Measurements from ENCODE around the gene CRTC3. TPM values are rescaled to one million over a fixed set of nuclear protein-coding genes. Genes with fewer than 3 reads are reported as not detected.

CRTC3 gene
- total RNA-seq, 1 experiment from 2014 or later: 45.0 TPM

GRCh38 chr15:90617668-90618097, 88.0 kb downstream of the CRTC3 start:
- no peak for TF ChIP-seq SIN3A (IDR thresholded peaks at IDR 0.05; ENCODE audit: borderline replicate concordance, insufficient read depth, low read depth, low read length)
- TF ChIP-seq POLR2AphosphoS5 (IDR thresholded peaks at IDR 0.05; ENCODE audit: low read depth, low read length): no peak
- TF ChIP-seq TCF7L2 (IDR thresholded peaks at IDR 0.05; ENCODE audit: low read depth, low read length): no peak
- TF ChIP-seq, protein P1, sequence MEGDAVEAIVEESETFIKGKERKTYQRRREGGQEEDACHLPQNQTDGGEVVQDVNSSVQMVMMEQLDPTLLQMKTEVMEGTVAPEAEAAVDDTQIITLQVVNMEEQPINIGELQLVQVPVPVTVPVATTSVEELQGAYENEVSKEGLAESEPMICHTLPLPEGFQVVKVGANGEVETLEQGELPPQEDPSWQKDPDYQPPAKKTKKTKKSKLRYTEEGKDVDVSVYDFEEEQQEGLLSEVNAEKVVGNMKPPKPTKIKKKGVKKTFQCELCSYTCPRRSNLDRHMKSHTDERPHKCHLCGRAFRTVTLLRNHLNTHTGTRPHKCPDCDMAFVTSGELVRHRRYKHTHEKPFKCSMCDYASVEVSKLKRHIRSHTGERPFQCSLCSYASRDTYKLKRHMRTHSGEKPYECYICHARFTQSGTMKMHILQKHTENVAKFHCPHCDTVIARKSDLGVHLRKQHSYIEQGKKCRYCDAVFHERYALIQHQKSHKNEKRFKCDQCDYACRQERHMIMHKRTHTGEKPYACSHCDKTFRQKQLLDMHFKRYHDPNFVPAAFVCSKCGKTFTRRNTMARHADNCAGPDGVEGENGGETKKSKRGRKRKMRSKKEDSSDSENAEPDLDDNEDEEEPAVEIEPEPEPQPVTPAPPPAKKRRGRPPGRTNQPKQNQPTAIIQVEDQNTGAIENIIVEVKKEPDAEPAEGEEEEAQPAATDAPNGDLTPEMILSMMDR (IDR thresholded peaks at IDR 0.05): no peak
- TF ChIP-seq, protein P2, sequence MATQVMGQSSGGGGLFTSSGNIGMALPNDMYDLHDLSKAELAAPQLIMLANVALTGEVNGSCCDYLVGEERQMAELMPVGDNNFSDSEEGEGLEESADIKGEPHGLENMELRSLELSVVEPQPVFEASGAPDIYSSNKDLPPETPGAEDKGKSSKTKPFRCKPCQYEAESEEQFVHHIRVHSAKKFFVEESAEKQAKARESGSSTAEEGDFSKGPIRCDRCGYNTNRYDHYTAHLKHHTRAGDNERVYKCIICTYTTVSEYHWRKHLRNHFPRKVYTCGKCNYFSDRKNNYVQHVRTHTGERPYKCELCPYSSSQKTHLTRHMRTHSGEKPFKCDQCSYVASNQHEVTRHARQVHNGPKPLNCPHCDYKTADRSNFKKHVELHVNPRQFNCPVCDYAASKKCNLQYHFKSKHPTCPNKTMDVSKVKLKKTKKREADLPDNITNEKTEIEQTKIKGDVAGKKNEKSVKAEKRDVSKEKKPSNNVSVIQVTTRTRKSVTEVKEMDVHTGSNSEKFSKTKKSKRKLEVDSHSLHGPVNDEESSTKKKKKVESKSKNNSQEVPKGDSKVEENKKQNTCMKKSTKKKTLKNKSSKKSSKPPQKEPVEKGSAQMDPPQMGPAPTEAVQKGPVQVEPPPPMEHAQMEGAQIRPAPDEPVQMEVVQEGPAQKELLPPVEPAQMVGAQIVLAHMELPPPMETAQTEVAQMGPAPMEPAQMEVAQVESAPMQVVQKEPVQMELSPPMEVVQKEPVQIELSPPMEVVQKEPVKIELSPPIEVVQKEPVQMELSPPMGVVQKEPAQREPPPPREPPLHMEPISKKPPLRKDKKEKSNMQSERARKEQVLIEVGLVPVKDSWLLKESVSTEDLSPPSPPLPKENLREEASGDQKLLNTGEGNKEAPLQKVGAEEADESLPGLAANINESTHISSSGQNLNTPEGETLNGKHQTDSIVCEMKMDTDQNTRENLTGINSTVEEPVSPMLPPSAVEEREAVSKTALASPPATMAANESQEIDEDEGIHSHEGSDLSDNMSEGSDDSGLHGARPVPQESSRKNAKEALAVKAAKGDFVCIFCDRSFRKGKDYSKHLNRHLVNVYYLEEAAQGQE (IDR thresholded peaks at IDR 0.05; ENCODE audit: insufficient read depth in 1 of 2, low read depth in 2 of 2, low read length in 1 of 2): no peak
- Histone ChIP-seq H3K9me3 (ENCODE audit: control insufficient read depth, insufficient read depth, low read depth, low read length) (no peaks in the 10 kb centered on the region), H3K36me3 (ENCODE audit: control insufficient read depth, insufficient read depth, low read length) (0 out of 2 replicates have a peak, but pooled peaks cover 3% of the 10 kb centered on the region), H3K4me3 (ENCODE audit: low read depth in 2 of 2, low read length in 2 of 2) (no peak overlapping the region), H3K27me3 (ENCODE audit: control insufficient read depth, insufficient read depth, low read length) (no peaks in the 10 kb centered on the region), H3K27ac (ENCODE audit: low read length) (no peak overlapping the region), H3K4me1 (ENCODE audit: control insufficient read depth, insufficient read depth, low read length) (no peaks in the 10 kb centered on the region)
- BruUV-seq (replicated peaks): no TSS peak
- ATAC-seq (no peak), DNase-seq (ENCODE audit: low read depth, low spot score) (no peak)
- in situ Hi-C loops (cut with HindIII; ENCODE audit: low pct_unique_long_range_greater_than_20kb, low sequenced_read_pairs): no loop called here
- intact Hi-C loops (cut with micrococcal nuclease; ENCODE audit: unreplicated experiment): no loop called here
- ChIA-PET CTCF (no interaction called here), POLR2A (no interaction called here)

- Histone ChIP-seq H3K4me3 (ENCODE audit: low read depth in 2 of 2, low read length in 2 of 2) (no peak overlapping the region), H3K9me3 (ENCODE audit: control insufficient read depth, insufficient read depth, low read depth, low read length) (no peaks in the 10 kb centered on the region), H3K27me3 (ENCODE audit: control insufficient read depth, insufficient read depth, low read length) (no peaks in the 10 kb centered on the region), H3K4me1 (ENCODE audit: control insufficient read depth, insufficient read depth, low read length) (no peaks in the 10 kb centered on the region), H3K36me3 (ENCODE audit: control insufficient read depth, insufficient read depth, low read length) (0 out of 2 replicates have a peak, but pooled peaks cover 3% of the 10 kb centered on the region), H3K27ac (ENCODE audit: low read length) (no peak overlapping the region)
- intact Hi-C loops (cut with micrococcal nuclease; ENCODE audit: unreplicated experiment) (no loop called here), in situ Hi-C loops (cut with HindIII; ENCODE audit: low pct_unique_long_range_greater_than_20kb, low sequenced_read_pairs) (no loop called here)
- ChIA-PET CTCF (interaction anchor here (0.7 kb wide), 2 partner anchors 27 to 36 kb away, joined by 4 to 7 read pairs; no protein-coding TSS in a partner anchor), POLR2A (interaction anchor here (0.6 to 0.7 kb wide), 2 partner anchors 87 to 219 kb away, joined by 5 to 9 read pairs; no protein-coding TSS in a partner anchor)
- DNase-seq (ENCODE audit: low read depth, low spot score) (no peak), ATAC-seq (no peak)
- BruUV-seq (replicated peaks): no TSS peak
- TF ChIP-seq POLR2AphosphoS5 (IDR thresholded peaks at IDR 0.05; ENCODE audit: low read depth, low read length) (no peak), TCF7L2 (IDR thresholded peaks at IDR 0.05; ENCODE audit: low read depth, low read length) (no peak), SIN3A (IDR thresholded peaks at IDR 0.05; ENCODE audit: borderline replicate concordance, insufficient read depth, low read depth, low read length) (no peak)
- TF ChIP-seq, protein P1 (IDR thresholded peaks at IDR 0.05): no peak
- TF ChIP-seq, protein P2 (IDR thresholded peaks at IDR 0.05; ENCODE audit: insufficient read depth in 1 of 2, low read depth in 2 of 2, low read length in 1 of 2): no peak
These were observed 88.8 kb downstream of the CRTC3 start for GRCh38 chr15:90618330-90619125.

Data from Panc1 (cell line).